Stimulated activated CD8-positive, alpha-beta memory T cell treated with anti-CD3 and anti-CD28 coated beads, Interleukin-12 subunit alpha, Interleukin-12 subunit beta, amount 100 ng/mL, for 24 hours (primary cell): ENCODE data around the gene ZFP82.
A peak's percentile ranks its signal among the peaks of the same experiment; 100 is the strongest.

ENCODE experiments used
- DNase-seq: peaks from one replicate; pipeline ENCODE4 v3.0.0-alpha.2; 2020; ENCODE audit errors: extremely low read depth

The ZFP82 gene

GRCh38 chr19:36418287-36419001, at the start of gene ZFP82:
Gene ZFP82 (minus strand): TSS chr19:36418644. CDS start chr19:36409789, 8,855 bp downstream.
- DNase-seq, result peak; percentile 51

GRCh38 chr19:36460046-36460445, 41.6 kb upstream of the ZFP82 start:
- no peak for DNase-seq

GRCh38 chr19:36456831-36457230, 38.4 kb upstream of the ZFP82 start:
- DNase-seq, result no peak

GRCh38 chr19:36449059-36449670, 30.7 kb upstream of the ZFP82 start:
- DNase-seq, result no peak

GRCh38 chr19:36441339-36441738, 22.9 kb upstream of the ZFP82 start:
- no peak for DNase-seq

- no peak for DNase-seq
These were observed 18.1 kb upstream of the ZFP82 start for GRCh38 chr19:36436531-36436930.

GRCh38 chr19:36423925-36424324, 5.5 kb upstream of the ZFP82 start:
- DNase-seq, result no peak

GRCh38 chr19:36421749-36422481, 3.5 kb upstream of the ZFP82 start:
- no peak for DNase-seq

GRCh38 chr19:36420961-36421748, 2.7 kb upstream of the ZFP82 start:
- no peak for DNase-seq

- DNase-seq, result no peak
These were observed 625 bp downstream of the ZFP82 start for GRCh38 chr19:36417752-36418286.

GRCh38 chr19:36409841-36410240, 8.6 kb downstream of the ZFP82 start:
- no peak for DNase-seq

- DNase-seq, result no peak
These were observed 10.3 kb downstream of the ZFP82 start for GRCh38 chr19:36408101-36408500.

- DNase-seq, result no peak
These were observed 13.9 kb downstream of the ZFP82 start for GRCh38 chr19:36404498-36404897.

- no peak for DNase-seq
These were observed 17.0 kb downstream of the ZFP82 start for GRCh38 chr19:36401475-36401874.

GRCh38 chr19:36398571-36398970, 19.9 kb downstream of the ZFP82 start:
- no peak for DNase-seq

GRCh38 chr19:36392916-36393673, 25.3 kb downstream of the ZFP82 start:
- DNase-seq, result no peak

GRCh38 chr19:36379510-36379819, 39.0 kb downstream of the ZFP82 start:
- no peak for DNase-seq

GRCh38 chr19:36378625-36379509, 39.6 kb downstream of the ZFP82 start, which contains the start of gene ZFP14:
Gene ZFP14 (minus strand): TSS chr19:36379201. CDS start chr19:36367892, 11,309 bp downstream.
- peak; percentile 91 for DNase-seq

GRCh38 chr19:36377541-36378178, 40.8 kb downstream of the ZFP82 start:
- DNase-seq, result no peak
